ENCODE data around the gene ICE1.

DNA sequence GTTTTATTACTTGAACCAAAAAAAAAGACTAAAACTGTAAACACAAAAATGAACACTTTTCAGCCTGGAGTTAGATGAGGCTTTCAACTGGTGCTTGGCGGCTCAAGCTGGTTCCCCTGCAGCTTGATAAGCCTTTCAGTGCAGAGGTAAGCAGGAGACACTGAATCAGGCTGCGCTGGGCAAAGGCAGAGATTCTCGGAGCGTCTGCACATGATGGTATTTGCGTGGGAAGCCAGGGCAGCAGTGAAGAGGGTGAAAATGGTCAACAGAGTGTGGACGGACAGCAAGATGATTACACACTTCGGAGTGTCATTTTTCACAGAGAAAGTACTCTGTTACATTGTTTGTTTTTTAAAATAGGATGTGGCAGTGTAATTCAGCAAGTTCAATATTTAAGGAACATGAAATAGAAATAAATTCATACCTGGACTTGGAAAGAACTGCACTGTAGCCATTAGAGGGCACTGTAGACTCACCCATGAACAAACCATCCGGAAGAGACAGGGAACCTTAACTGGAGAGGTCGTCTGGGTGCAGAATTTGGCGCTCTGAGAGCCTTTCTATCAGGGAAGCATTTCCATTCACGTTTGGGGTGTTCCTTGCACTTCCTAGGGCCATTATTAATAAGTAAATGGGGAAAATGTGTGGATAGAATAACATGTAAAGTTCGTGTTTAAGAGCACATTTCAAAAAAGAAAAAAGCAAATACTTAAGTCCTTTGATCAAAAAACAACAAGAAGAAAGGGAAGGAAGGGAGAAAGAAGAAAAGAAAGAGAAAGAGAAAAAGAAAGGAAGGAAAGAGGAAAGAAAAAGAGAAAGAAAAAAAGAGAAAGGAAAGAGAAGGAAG, 69.8 kb downstream of the ICE1 start:
- TF ChIP-seq CREB1 (CRISPR knock-in tag; IDR thresholded peaks at IDR 0.05) (no peak), KAT7 (CRISPR knock-in tag; IDR thresholded peaks at IDR 0.05; ENCODE audit: borderline replicate concordance) (no peak), FOXJ3 (CRISPR knock-in tag; IDR thresholded peaks at IDR 0.05; ENCODE audit: borderline replicate concordance) (no peak), ZNF263 (CRISPR knock-in tag; IDR thresholded peaks at IDR 0.05; ENCODE audit: low read depth) (no peak), NR3C1 (CRISPR knock-in tag; conservative IDR thresholded peaks at IDR 0.05; ENCODE audit: low read depth) (no peak), ZNF232 (CRISPR knock-in tag; IDR thresholded peaks at IDR 0.05) (no peak), RELA (CRISPR knock-in tag; IDR thresholded peaks at IDR 0.05; ENCODE audit: borderline replicate concordance) (no peak), NFYB (CRISPR knock-in tag; conservative IDR thresholded peaks at IDR 0.05; ENCODE audit: low read depth) (no peak), SP1 (CRISPR knock-in tag; conservative IDR thresholded peaks at IDR 0.05) (no peak)
- TF ChIP-seq, protein P1, sequence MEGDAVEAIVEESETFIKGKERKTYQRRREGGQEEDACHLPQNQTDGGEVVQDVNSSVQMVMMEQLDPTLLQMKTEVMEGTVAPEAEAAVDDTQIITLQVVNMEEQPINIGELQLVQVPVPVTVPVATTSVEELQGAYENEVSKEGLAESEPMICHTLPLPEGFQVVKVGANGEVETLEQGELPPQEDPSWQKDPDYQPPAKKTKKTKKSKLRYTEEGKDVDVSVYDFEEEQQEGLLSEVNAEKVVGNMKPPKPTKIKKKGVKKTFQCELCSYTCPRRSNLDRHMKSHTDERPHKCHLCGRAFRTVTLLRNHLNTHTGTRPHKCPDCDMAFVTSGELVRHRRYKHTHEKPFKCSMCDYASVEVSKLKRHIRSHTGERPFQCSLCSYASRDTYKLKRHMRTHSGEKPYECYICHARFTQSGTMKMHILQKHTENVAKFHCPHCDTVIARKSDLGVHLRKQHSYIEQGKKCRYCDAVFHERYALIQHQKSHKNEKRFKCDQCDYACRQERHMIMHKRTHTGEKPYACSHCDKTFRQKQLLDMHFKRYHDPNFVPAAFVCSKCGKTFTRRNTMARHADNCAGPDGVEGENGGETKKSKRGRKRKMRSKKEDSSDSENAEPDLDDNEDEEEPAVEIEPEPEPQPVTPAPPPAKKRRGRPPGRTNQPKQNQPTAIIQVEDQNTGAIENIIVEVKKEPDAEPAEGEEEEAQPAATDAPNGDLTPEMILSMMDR (IDR thresholded peaks at IDR 0.05) = peak; percentile 49
- TF ChIP-seq, protein P2, sequence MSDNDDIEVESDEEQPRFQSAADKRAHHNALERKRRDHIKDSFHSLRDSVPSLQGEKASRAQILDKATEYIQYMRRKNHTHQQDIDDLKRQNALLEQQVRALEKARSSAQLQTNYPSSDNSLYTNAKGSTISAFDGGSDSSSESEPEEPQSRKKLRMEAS (CRISPR knock-in tag; IDR thresholded peaks at IDR 0.05) = no peak
- TF ChIP-seq, protein P3, sequence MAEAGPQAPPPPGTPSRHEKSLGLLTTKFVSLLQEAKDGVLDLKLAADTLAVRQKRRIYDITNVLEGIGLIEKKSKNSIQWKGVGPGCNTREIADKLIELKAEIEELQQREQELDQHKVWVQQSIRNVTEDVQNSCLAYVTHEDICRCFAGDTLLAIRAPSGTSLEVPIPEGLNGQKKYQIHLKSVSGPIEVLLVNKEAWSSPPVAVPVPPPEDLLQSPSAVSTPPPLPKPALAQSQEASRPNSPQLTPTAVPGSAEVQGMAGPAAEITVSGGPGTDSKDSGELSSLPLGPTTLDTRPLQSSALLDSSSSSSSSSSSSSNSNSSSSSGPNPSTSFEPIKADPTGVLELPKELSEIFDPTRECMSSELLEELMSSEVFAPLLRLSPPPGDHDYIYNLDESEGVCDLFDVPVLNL (CRISPR knock-in tag; IDR thresholded peaks at IDR 0.05; ENCODE audit: borderline replicate concordance, low read depth) = no peak
- TF ChIP-seq, protein P4, sequence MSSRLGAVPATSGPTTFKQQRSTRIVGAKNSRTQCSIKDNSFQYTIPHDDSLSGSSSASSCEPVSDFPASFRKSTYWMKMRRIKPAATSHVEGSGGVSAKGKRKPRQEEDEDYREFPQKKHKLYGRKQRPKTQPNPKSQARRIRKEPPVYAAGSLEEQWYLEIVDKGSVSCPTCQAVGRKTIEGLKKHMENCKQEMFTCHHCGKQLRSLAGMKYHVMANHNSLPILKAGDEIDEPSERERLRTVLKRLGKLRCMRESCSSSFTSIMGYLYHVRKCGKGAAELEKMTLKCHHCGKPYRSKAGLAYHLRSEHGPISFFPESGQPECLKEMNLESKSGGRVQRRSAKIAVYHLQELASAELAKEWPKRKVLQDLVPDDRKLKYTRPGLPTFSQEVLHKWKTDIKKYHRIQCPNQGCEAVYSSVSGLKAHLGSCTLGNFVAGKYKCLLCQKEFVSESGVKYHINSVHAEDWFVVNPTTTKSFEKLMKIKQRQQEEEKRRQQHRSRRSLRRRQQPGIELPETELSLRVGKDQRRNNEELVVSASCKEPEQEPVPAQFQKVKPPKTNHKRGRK (CRISPR knock-in tag; IDR thresholded peaks at IDR 0.05; ENCODE audit: borderline replicate concordance) = 0 out of 2 replicates have a peak, but pooled peaks have one; percentile 71
- TF ChIP-seq, protein P5, sequence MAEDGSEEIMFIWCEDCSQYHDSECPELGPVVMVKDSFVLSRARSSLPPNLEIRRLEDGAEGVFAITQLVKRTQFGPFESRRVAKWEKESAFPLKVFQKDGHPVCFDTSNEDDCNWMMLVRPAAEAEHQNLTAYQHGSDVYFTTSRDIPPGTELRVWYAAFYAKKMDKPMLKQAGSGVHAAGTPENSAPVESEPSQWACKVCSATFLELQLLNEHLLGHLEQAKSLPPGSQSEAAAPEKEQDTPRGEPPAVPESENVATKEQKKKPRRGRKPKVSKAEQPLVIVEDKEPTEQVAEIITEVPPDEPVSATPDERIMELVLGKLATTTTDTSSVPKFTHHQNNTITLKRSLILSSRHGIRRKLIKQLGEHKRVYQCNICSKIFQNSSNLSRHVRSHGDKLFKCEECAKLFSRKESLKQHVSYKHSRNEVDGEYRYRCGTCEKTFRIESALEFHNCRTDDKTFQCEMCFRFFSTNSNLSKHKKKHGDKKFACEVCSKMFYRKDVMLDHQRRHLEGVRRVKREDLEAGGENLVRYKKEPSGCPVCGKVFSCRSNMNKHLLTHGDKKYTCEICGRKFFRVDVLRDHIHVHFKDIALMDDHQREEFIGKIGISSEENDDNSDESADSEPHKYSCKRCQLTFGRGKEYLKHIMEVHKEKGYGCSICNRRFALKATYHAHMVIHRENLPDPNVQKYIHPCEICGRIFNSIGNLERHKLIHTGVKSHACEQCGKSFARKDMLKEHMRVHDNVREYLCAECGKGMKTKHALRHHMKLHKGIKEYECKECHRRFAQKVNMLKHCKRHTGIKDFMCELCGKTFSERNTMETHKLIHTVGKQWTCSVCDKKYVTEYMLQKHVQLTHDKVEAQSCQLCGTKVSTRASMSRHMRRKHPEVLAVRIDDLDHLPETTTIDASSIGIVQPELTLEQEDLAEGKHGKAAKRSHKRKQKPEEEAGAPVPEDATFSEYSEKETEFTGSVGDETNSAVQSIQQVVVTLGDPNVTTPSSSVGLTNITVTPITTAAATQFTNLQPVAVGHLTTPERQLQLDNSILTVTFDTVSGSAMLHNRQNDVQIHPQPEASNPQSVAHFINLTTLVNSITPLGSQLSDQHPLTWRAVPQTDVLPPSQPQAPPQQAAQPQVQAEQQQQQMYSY (CRISPR knock-in tag; IDR thresholded peaks at IDR 0.05) = no peak

Measured in WTC11 (cell line).